ENCODE data around the gene OR4B1.

DNA sequence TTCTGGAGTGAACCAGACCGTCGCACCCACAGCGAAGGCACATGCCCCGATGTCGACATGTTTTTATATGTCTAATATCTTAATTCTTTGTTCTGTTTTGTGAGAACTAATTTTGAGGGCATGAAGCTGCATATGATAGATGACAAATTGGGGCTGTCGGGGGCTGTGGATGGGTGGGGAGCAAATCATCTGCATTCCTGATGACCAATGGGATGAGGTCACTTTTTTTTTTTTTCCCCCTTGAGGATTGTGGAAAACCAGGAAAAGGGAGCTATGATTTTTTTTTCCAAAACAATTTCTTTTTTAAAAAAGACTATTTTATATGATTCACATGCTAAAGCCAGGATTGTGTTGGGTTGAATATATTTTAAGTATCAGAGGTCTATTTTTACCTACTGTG lies 49.2 kb upstream of the OR4B1 start:
- TF ChIP-seq GATA2 (IDR thresholded peaks at IDR 0.05; ENCODE audit: low read depth, low read length) (no peak), GATA3 (IDR thresholded peaks at IDR 0.05; ENCODE audit: low read depth, low read length) (no peak)
